ENCODE data around the gene KCNJ14.

The KCNJ14 gene

DNA sequence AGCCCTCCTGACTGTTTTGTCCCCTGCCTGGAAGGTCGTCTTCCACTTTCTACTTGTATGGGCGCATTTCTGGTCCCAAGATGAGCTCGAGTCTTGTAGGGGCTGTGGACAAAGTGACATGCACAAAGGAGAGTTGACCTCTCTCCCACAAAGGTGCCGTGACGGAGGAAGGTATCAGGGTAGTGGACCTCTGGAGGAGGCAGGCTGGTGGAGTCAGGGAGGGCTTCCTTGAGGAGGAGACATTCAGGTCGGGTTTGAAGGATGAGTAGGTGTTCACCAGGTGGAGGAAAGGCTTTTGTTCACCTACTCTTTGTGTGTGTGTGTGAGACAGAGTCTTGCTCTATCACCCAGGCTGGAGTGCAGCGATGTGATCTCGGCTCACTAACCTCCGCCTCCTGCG, 15.5 kb downstream of the KCNJ14 start:
- H3K4me3 ChIP-seq (ENCODE audit: low read depth, low read length), result no peak overlapping the region
- TF ChIP-seq CTCF (IDR thresholded peaks at IDR 0.05; ENCODE audit: low read depth, low read length), result no peak

GRCh38 chr19:48471836-48472235, 16.5 kb downstream of the KCNJ14 start:
- H3K4me3 ChIP-seq (ENCODE audit: low read depth, low read length), result no peak overlapping the region
- TF ChIP-seq CTCF (IDR thresholded peaks at IDR 0.05; ENCODE audit: low read depth, low read length), result no peak

DNA sequence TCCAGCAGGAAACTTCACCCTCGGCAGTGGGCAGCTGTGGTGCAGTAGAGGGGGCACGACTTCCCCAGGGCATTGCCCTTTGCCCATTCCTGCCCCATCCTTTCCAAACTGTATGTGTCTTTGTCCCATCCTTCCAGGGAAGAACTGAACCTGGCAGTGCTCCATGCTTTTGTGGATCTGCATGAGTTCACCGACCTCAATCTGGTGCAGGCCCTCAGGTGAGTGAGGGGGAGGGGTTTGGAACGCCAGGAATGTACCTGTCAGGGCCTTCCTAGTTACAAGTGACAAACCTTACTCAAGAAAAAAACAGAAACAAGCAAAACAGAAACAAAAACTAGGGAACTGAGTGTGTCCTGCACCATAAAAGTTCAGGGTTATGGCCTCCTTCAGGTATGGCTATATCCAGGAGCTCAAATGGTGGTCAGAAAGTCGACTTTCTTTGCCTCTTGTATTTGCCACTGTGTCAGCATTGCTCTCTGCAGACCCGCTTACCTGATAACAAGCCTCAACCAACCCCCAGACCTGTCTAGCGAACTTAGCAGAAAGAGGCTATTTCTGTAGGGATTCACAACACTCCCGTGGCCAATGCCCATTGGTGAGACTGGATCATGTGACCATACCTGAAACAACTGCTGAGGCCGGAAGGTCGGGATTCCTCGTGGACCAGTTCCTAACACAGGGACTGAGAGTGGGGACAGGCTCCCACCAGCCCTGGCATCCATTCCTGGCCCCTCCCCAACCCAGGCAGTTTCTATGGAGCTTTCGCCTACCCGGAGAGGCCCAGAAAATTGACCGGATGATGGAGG, 18.0 kb downstream of the KCNJ14 start:
- no peak overlapping the region for H3K4me3 ChIP-seq (ENCODE audit: low read depth, low read length)
- TF ChIP-seq CTCF (IDR thresholded peaks at IDR 0.05; ENCODE audit: low read depth, low read length), result no peak

DNA sequence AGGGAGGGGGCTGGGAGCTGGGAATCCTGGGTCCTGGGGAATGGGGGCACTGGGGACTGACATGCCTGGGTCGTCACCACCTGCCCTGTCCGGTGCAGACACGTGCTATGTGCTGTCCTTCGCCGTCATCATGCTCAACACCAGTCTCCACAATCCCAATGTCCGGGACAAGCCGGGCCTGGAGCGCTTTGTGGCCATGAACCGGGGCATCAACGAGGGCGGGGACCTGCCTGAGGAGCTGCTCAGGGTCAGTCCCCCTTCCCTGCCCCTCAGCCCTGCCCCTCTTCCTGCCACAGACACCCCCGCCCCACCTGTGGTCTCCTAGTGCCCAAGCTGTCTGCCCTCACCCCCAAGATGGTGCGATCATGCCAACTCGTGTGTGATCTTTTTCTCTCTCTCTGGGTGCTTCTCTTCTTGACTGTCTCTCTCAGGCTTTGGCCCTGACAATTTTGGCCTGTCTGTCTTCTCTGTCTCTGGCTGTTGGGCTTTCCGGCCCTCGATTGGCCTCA, 18.8 kb downstream of the KCNJ14 start:
- TF ChIP-seq CTCF (IDR thresholded peaks at IDR 0.05; ENCODE audit: low read depth, low read length), result no peak
- H3K4me3 ChIP-seq (ENCODE audit: low read depth, low read length), result no peak overlapping the region

DNA sequence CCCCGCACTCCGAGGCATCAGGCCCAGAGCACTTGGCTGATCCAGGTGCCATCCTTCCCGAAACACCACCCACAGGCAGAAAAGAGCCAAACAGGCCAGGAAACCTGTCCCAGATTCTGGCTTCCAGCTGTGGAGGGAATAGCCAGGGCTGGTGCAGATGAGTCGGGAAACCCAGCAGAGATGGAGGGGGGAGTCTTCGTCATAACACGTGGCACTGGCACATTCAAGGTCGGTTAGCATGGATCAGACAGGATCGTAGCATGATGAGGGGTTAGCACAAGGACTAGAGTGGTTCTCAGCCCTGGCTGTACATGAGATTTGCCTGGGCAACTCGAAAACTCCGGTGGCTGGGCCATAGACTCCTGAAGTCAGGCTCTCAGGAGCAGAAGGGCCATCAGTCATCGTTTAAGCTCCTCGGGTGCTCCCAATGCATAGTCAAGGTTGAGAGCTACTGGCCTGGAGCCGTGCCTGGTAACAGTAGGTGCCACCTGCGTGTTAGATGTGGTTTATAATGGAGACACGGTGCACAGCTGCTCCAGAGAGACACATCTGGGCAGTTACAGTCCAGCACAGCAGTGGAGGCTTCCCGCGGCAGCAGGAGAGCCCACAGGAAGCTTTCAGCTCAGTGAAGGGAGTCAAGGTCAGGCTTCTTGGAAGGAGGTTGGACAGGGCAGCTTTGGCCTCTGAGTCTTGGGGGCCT, 20.1 kb downstream of the KCNJ14 start:
- no peak for TF ChIP-seq CTCF (IDR thresholded peaks at IDR 0.05; ENCODE audit: low read depth, low read length)
- no peak overlapping the region for H3K4me3 ChIP-seq (ENCODE audit: low read depth, low read length)

GRCh38 chr19:48476176-48476575, 20.8 kb downstream of the KCNJ14 start:
- no peak for TF ChIP-seq CTCF (IDR thresholded peaks at IDR 0.05; ENCODE audit: low read depth, low read length)

More at GRCh38 chr19:48476176-48476575, 20.8 kb downstream of the KCNJ14 start:
- H3K4me3 ChIP-seq (ENCODE audit: low read depth, low read length), result no peak overlapping the region
